ENCODE data around the gene TBC1D22A. TPM values are rescaled to one million over a fixed set of nuclear protein-coding genes. Genes with fewer than 3 reads are reported as not detected.

TBC1D22A gene
- total and polyA plus RNA-seq, 10 of the 15 experiments (the other 5 are each of a cell fraction or from before 2014, with no cell fraction given) = 0.63 to 44.7 (median 27.4) TPM

GRCh38 chr22:46917771-46918101 is 155.3 kb downstream of the TBC1D22A start (continued):
- TF ChIP-seq ZBTB40 (IDR thresholded peaks at IDR 0.05; ENCODE audit: borderline replicate concordance) = no peak
- no peak for TF ChIP-seq IKZF2 (IDR thresholded peaks at IDR 0.05)
- TF ChIP-seq NR2C1 (IDR thresholded peaks at IDR 0.05) = no peak
- TF ChIP-seq TBL1XR1 (IDR thresholded peaks at IDR 0.05; ENCODE audit: low read depth, low read length) = no peak
- no peak for TF ChIP-seq CEBPB (IDR thresholded peaks at IDR 0.05; ENCODE audit: borderline replicate concordance in 1 of 2, low read depth in 2 of 2, low read length in 2 of 2)
- TF ChIP-seq MAX (IDR thresholded peaks at IDR 0.05; ENCODE audit: low read depth, low read length) = no peak
- no peak for TF ChIP-seq NR2C2 (IDR thresholded peaks at IDR 0.05; ENCODE audit: borderline replicate concordance, control insufficient read depth, insufficient read length, low read depth)
- no peak for TF ChIP-seq ETV6 (conservative IDR thresholded peaks at IDR 0.05 in 1 of 2, IDR thresholded peaks at IDR 0.05 in 1 of 2; ENCODE audit: borderline replicate concordance in 1 of 2, low read depth in 1 of 2)

- Histone ChIP-seq H3K4me3 (no peak overlapping the region), H4K20me1 (ENCODE audit: control insufficient read depth, insufficient read depth) (no peaks in the 10 kb centered on the region), H3K27me3 (replicated peaks in 1 of 2; ENCODE audit: control insufficient read depth in 2 of 2, insufficient read depth in 2 of 2, low read length in 1 of 2) (no peaks in the 10 kb centered on the region), H3K27ac (ENCODE audit: control insufficient read depth, insufficient read depth) (no peak overlapping the region), H3K79me2 (ENCODE audit: control insufficient read depth, insufficient read depth, low read length) (no peaks in the 10 kb centered on the region), H3K9me3 (replicated peaks; ENCODE audit: control insufficient read depth, insufficient read depth, low read length) (no peaks in the 10 kb centered on the region; the same call in 2 of the 3 replicates), H3K4me2 (ENCODE audit: control insufficient read depth, insufficient read depth) (no peak overlapping the region), H3K36me3 (ENCODE audit: control insufficient read depth in 2 of 2, insufficient read depth in 2 of 2, low read length in 1 of 2) (peaks cover 15 to 33% of the 10 kb centered on the region in 2 experiments), H3K4me1 (ENCODE audit: control insufficient read depth, insufficient read depth, low read length) (no peaks in the 10 kb centered on the region), H3K9ac (ENCODE audit: control insufficient read depth, insufficient read depth, low read length) (no peak overlapping the region), H2AFZ (ENCODE audit: control insufficient read depth, low read depth, low read length) (no peak overlapping the region)
- DNase-seq (ENCODE audit: low read depth, low spot score) (no peak), ATAC-seq (no peak), FAIRE-seq (no peak)
- intact Hi-C loops (cut with micrococcal nuclease; ENCODE audit: unreplicated experiment) (no loop called here), in situ Hi-C loops (cut with MboI) (no loop called here)
- ChIA-PET SMC1A (ENCODE audit: uncharacterized antibody, unreplicated experiment) (no interaction called here), RAD21 (ENCODE audit: unreplicated experiment) (no interaction called here), POLR2A (no interaction called here), CTCF (no interaction called here)
- BruUV-seq (replicated peaks) = no TSS peak
- 79% methylated on average over 6 of the region's 6 CpGs for WGBS (ENCODE audit: insufficient coverage, insufficient replicate concordance, low lambda C conversion rate, missing lambda C conversion rate)
- TF ChIP-seq HDGF (IDR thresholded peaks at IDR 0.05) (no peak), YY1 (IDR thresholded peaks at IDR 0.05; ENCODE audit: low read depth, low read length) (no peak), KDM1A (IDR thresholded peaks at IDR 0.05; ENCODE audit: borderline replicate concordance) (no peak), TARDBP (IDR thresholded peaks at IDR 0.05; ENCODE audit: borderline replicate concordance) (no peak), EGR1 (IDR thresholded peaks at IDR 0.05; ENCODE audit: borderline replicate concordance in 1 of 2, low read depth in 2 of 2, low read length in 2 of 2) (no peak), FOXM1 (IDR thresholded peaks at IDR 0.05; ENCODE audit: low read depth, low read length) (no peak), MAX (IDR thresholded peaks at IDR 0.05; ENCODE audit: low read depth, low read length) (no peak), JUND (IDR thresholded peaks at IDR 0.05; ENCODE audit: low read depth, low read length) (no peak), IRF3 (IDR thresholded peaks at IDR 0.05) (no peak), ATF3 (IDR thresholded peaks at IDR 0.05; ENCODE audit: borderline replicate concordance, extremely low read depth, low read depth, low read length) (no peak), CREM (IDR thresholded peaks at IDR 0.05; ENCODE audit: low read depth) (no peak)
Observed at GRCh38 chr22:46918197-46918596, 155.7 kb downstream of the TBC1D22A start.

All from GM12878 (cell line).